Esophagus (tissue), 2 donors: Measurements from ENCODE around the gene CACNG3. TPM values are rescaled to one million over a fixed set of nuclear protein-coding genes. Genes with fewer than 3 reads are reported as not detected.
"Not testable (repeated sequence)": the region's sequence is repeated elsewhere in the genome, so short reads cannot be mapped to it uniquely, and the experiment has no call there.

Source experiments
- H3K27ac ChIP-seq, 2 donors: one replicate each; pipeline ENCODE4 v1.5.1; 2013; ENCODE audit warnings: low read depth in 2 of 2, mild to moderate bottlenecking in 2 of 2, inconsistent platforms in 1 of 2, low read length in 1 of 2, moderate library complexity in 1 of 2
- H3K27me3 ChIP-seq, 2 donors: one replicate each; pipeline ENCODE4 v1.6.1; 2013; ENCODE audit warnings: low read length in 2 of 2, control low read depth in 1 of 2, mild to moderate bottlenecking in 1 of 2; ENCODE audit not compliant: insufficient read depth in 2 of 2, control insufficient read depth in 1 of 2
- H3K36me3 ChIP-seq, 2 donors: one replicate each; pipeline ENCODE4 v1.6.1; 2013; ENCODE audit warnings: low read length in 1 of 2; ENCODE audit not compliant: control insufficient read depth in 2 of 2, insufficient read depth in 2 of 2
- H3K4me1 ChIP-seq, 2 donors: one replicate each; pipeline ENCODE4 v1.6.1; 2013; ENCODE audit warnings: low read length in 1 of 2; ENCODE audit not compliant: control insufficient read depth in 2 of 2, insufficient read depth in 2 of 2
- H3K4me3 ChIP-seq, 2 donors: one replicate each; pipeline ENCODE4 v1.5.1; 2013; ENCODE audit warnings: low read length in 2 of 2, mild to moderate bottlenecking in 2 of 2, low read depth in 1 of 2, moderate library complexity in 1 of 2
- H3K9me3 ChIP-seq, 2 donors: one replicate each; pipeline ENCODE4 v1.6.1; 2013; ENCODE audit warnings: mild to moderate bottlenecking in 2 of 2, low read depth in 1 of 2, low read length in 1 of 2, moderate library complexity in 1 of 2; ENCODE audit not compliant: control insufficient read depth in 2 of 2, insufficient read depth in 1 of 2
- WGBS, 2 donors: extraction: QIAGEN DNeasy Blood & Tissue Kit; methylation state at CpG; one replicate each; pipeline ENCODE4 v1.1.7; 2013; 5-methylcytosine and 5-hydroxymethylcytosine counted together
- polyA plus RNA-seq, 2 donors: library from polyadenylated mRNA; stranded (reverse); fragments of 200-250 nt; gene quantifications; one replicate each; pipeline ENCODE4 v1.2.3, GENCODE V29; 2013
- donor health status: healthy with polysubstance abuse.
- donor health status: Bipolar disorder and iron deficiency.

CACNG3 gene
- polyA plus RNA-seq, 2 donors: not detected

DNA sequence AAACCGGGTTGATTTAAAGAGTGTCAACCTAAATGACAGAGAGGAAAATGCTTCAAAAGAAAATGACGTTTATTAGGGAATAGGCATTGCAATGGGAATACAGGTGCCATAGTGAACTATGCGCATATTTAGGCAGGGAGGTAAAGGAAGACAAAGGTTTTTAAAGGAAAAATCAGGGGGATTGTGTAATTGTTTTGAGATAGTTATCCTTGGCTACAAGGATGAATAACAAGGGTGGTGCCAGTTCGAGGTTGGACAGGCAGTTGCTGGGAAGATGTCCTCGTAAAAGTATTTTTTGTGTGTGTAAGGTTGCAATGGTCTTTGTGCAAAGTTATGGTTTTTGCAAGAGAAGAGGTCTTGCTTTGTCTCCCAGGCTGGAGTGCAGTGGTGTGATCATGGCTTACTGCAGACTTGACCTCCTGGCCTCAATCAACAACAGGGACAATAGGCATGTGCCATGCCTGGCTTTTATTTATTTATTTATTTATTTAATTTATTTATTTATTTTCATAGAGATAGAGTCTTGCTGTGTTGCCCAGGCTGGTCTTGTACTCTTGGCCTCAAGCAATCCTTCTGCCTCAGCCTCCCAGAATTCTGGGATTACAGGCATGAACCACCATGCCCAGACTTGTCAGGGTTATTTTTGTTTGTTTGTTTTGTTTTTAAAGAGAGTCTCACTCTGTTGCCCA is 63.1 kb downstream of the CACNG3 start:
- no peaks in the 10 kb centered on the region for H3K4me1 ChIP-seq
- no peaks in the 10 kb centered on the region for H3K36me3 ChIP-seq
- no peaks in the 10 kb centered on the region for H3K9me3 ChIP-seq
- no peak overlapping the region for H3K4me3 ChIP-seq
- no peaks in the 10 kb centered on the region for H3K27me3 ChIP-seq
- 68 to 70% methylated on average over 5 of the region's 5 CpGs for WGBS, 2 donors
- H3K27ac ChIP-seq: no peak overlapping the region

GRCh38 chr16:24322106-24322505 is 66.0 kb downstream of the CACNG3 start:
- no peak overlapping the region for H3K27ac ChIP-seq
- H3K9me3 ChIP-seq: peaks cover 0 to 4% of the 10 kb centered on the region in 2 donors
- H3K4me1 ChIP-seq: no peaks in the 10 kb centered on the region
- H3K27me3 ChIP-seq: no peaks in the 10 kb centered on the region
- H3K4me3 ChIP-seq: no peak overlapping the region
- no peaks in the 10 kb centered on the region for H3K36me3 ChIP-seq
- 27 to 33% methylated on average over 10 of the region's 10 CpGs for WGBS, 2 donors

DNA sequence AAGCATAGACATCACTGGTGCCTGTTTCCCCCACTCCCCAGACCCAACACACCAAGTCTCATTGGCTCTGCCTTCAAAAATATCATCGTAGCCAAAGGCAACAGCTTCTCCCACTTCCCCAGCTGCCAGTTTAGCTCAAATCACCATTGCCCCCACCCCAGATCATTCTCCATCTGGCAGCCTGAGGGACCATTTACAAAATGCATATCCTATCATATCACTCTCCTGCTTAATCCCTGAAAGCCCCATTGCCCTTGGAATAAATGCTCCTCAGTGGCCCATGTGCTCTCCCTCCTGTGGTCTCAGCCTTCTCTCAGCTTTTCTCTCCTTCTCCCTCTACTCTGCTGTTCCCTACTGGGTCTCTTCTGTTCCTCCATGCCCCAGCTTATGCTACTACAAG is 68.3 kb downstream of the CACNG3 start:
- WGBS, 2 donors: 46 to 58% methylated on average over 1 of the region's 1 CpG
- no peaks in the 10 kb centered on the region for H3K27me3 ChIP-seq
- no peaks in the 10 kb centered on the region for H3K36me3 ChIP-seq
- no peak overlapping the region for H3K4me3 ChIP-seq
- no peak overlapping the region for H3K27ac ChIP-seq
- peaks cover 0 to 4% of the 10 kb centered on the region in 2 donors for H3K9me3 ChIP-seq
- no peaks in the 10 kb centered on the region for H3K4me1 ChIP-seq

- Histone ChIP-seq H3K36me3 (no peaks in the 10 kb centered on the region), H3K4me3 (no peak overlapping the region), H3K27me3 (no peaks in the 10 kb centered on the region), H3K4me1 (no peaks in the 10 kb centered on the region), H3K9me3 (peaks cover 0 to 4% of the 10 kb centered on the region in 2 donors), H3K27ac (no peak overlapping the region)
- 58 to 63% methylated on average over 14 of the region's 14 CpGs for WGBS, 2 donors
These were observed 72.8 kb downstream of the CACNG3 start for GRCh38 chr16:24328835-24329452.

GRCh38 chr16:24332178-24332577 is 76.0 kb downstream of the CACNG3 start:
- no peaks in the 10 kb centered on the region for H3K27me3 ChIP-seq
- WGBS, 2 donors: 76% methylated on average over 3 of the region's 3 CpGs
- peaks cover 0 to 4% of the 10 kb centered on the region in 2 donors for H3K9me3 ChIP-seq
- H3K27ac ChIP-seq: no peak overlapping the region
- no peaks in the 10 kb centered on the region for H3K4me1 ChIP-seq
- no peaks in the 10 kb centered on the region for H3K36me3 ChIP-seq
- no peak overlapping the region for H3K4me3 ChIP-seq

DNA sequence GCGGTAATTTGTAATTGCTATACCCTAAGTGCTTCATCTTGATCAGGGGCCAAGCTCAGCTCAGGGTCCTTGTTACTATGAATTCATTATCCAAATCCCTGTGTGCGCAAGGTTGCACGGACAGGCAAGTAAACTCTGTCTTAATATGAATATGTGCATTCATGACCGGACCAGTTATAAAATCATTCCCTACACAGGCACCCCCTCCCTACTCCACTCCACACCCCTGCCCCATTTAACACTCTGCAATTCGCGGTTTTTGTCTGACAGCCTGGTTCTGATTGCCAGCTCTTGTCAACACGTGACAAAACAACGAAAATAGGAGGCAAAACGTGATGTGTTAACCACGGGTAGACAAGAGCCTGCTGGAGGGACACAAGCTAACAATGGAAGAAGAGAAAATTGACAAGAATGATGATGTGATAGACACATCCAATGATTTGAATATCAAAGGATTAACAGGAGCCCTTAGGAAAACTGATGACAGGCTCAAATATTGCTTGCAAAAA is 76.5 kb downstream of the CACNG3 start:
- Histone ChIP-seq H3K4me3 (no peak overlapping the region), H3K9me3 (peaks cover 0 to 5% of the 10 kb centered on the region in 2 donors), H3K36me3 (no peaks in the 10 kb centered on the region), H3K27me3 (no peaks in the 10 kb centered on the region), H3K27ac (no peak overlapping the region), H3K4me1 (no peaks in the 10 kb centered on the region)
- WGBS, 2 donors: 69 to 70% methylated on average over 10 of the region's 10 CpGs

- H3K36me3 ChIP-seq: no peaks in the 10 kb centered on the region
- no peaks in the 10 kb centered on the region for H3K27me3 ChIP-seq
- no peak overlapping the region for H3K27ac ChIP-seq
- no peaks in the 10 kb centered on the region for H3K4me1 ChIP-seq
- 79 to 85% methylated on average over 3 of the region's 3 CpGs for WGBS, 2 donors
- peaks cover 0 to 8% of the 10 kb centered on the region in 2 donors for H3K9me3 ChIP-seq
- no peak overlapping the region for H3K4me3 ChIP-seq
These were observed 80.4 kb downstream of the CACNG3 start for GRCh38 chr16:24336491-24336890.

GRCh38 chr16:24337013-24337412 is 80.9 kb downstream of the CACNG3 start:
- no peaks in the 10 kb centered on the region for H3K36me3 ChIP-seq
- no peaks in the 10 kb centered on the region for H3K4me1 ChIP-seq
- peaks cover 0 to 8% of the 10 kb centered on the region in 2 donors for H3K9me3 ChIP-seq
- no peaks in the 10 kb centered on the region for H3K27me3 ChIP-seq
- no peak overlapping the region for H3K27ac ChIP-seq
- WGBS, 2 donors: 78 to 80% methylated on average over 4 of the region's 4 CpGs
- no peak overlapping the region for H3K4me3 ChIP-seq

DNA sequence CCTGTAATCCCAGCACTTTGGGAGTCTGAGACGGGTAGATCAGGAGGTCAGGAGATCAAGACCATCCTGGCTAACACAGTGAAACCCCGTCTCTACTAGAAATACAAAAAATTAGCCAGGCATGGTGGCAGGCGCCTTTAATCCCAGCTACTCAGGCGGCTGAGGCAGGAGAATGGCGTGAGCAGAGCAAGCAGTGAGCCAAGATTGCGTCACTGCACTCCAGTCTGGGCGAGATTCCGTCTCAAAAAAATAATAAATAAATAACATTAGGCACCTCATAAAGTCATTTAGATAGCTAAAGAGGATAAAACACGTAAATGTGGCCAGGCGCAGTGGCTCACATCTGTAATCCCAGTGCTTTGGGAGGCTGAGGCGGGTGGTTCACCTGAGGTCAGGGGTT is 87.7 kb downstream of the CACNG3 start:
- H3K4me1 ChIP-seq, H3K4me3 ChIP-seq, H3K27me3 ChIP-seq, H3K36me3 ChIP-seq, H3K9me3 ChIP-seq, H3K27ac ChIP-seq: not testable (repeated sequence)
- 76 to 82% methylated on average over 11 of the region's 11 CpGs for WGBS, 2 donors

DNA sequence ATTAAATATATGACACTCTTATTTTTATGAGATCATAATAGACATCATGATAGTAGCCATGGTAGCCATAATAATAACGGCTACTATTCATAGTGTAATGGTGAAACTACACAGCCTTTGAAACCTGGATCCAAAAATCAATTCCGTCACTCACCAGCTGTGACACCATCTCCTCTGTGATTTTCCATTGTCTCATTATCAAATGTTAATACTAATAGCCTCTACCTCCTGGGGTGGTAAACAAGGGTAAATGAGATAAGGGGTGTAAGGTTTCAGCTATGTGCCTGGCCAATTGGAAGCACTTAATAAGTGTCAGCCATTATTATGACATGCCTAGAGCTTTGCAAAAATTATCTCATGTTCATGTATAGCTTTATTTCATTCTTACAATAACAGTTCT is 88.6 kb downstream of the CACNG3 start:
- H3K36me3 ChIP-seq: no peaks in the 10 kb centered on the region
- WGBS, 2 donors: 48 to 54% methylated on average over 2 of the region's 2 CpGs
- H3K4me1 ChIP-seq: no peaks in the 10 kb centered on the region
- H3K4me3 ChIP-seq: no peak overlapping the region
- no peaks in the 10 kb centered on the region for H3K27me3 ChIP-seq
- no peak overlapping the region for H3K27ac ChIP-seq
- no peaks in the 10 kb centered on the region for H3K9me3 ChIP-seq
